OCI-LY7 (cell line): ENCODE results near the gene ATP6V1B1.

Experiments
- EZH2phosphoT487 ChIP-seq: fragments of 200-600 bp; sonication (generic); IDR thresholded peaks from 2 replicates; pipeline ENCODE4 v1.6.1; 2018; ENCODE audit warnings: low read depth, borderline replicate concordance, mild to moderate bottlenecking, mixed run types, antibody characterized with exemption, low read length, moderate library complexity, mixed read lengths
- TF ChIP-seq, protein P1 (sequence below): fragments of 200-600 bp; sonication (generic); conservative IDR thresholded peaks from 2 replicates; pipeline ENCODE4 v1.5.1; 2014; ENCODE audit warnings: mild to moderate bottlenecking, antibody characterized with exemption, low read length, moderate library complexity, mixed read lengths

DNA sequence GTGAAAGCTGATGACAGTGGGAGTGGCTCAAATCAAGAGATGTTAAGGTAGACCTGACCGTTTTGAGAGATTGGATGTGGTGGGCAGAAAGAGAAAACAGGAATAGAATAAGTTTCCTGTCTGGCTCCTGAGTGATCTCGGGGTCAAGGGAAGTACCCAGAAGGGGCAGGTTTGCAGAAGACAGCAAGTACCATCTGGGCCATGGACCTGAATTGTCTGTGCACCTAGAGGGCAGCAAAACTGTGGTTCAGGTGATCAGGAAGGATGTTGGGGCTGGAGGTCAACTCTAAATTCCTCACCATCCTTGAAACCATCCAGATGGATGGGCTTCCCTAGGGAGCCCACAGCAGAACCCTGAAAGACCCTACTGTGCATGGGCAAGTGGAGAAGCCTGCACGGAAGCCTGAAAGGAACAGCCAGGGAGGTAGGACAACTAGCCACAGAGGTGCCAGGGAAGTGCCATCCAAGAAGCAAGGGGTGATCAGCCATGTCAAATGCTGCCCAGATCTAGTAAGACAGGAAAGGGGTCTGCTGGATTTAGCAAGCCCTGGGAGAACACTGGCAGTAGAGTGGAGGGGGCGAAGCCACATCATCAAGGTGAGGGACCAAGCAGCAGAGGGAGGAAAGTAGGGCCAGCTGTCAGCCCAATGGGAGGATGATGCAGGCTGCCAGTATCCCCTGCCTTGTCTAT lies 50.9 kb downstream of the ATP6V1B1 start:
- TF ChIP-seq, protein P1, sequence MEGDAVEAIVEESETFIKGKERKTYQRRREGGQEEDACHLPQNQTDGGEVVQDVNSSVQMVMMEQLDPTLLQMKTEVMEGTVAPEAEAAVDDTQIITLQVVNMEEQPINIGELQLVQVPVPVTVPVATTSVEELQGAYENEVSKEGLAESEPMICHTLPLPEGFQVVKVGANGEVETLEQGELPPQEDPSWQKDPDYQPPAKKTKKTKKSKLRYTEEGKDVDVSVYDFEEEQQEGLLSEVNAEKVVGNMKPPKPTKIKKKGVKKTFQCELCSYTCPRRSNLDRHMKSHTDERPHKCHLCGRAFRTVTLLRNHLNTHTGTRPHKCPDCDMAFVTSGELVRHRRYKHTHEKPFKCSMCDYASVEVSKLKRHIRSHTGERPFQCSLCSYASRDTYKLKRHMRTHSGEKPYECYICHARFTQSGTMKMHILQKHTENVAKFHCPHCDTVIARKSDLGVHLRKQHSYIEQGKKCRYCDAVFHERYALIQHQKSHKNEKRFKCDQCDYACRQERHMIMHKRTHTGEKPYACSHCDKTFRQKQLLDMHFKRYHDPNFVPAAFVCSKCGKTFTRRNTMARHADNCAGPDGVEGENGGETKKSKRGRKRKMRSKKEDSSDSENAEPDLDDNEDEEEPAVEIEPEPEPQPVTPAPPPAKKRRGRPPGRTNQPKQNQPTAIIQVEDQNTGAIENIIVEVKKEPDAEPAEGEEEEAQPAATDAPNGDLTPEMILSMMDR, result no peak
- TF ChIP-seq EZH2phosphoT487, result no peak
